Stimulated activated CD8-positive, alpha-beta memory T cell treated with anti-CD3 and anti-CD28 coated beads, Interleukin-15, amount 100 ng/mL, for 48 hours (primary cell): ENCODE data around the gene JAG1.

Experiments used
- DNase-seq, 2 donors: peaks; one replicate each; pipeline ENCODE4 v3.0.0-alpha.2; 2020; ENCODE audit warnings: low read depth in 2 of 2

JAG1 gene

GRCh38 chr20:10652660-10653261, 21.0 kb downstream of the JAG1 start:
- DNase-seq = no peak

- no peak for DNase-seq
Observed at GRCh38 chr20:10652185-10652584, 21.6 kb downstream of the JAG1 start.

GRCh38 chr20:10651227-10651990, 22.4 kb downstream of the JAG1 start:
- DNase-seq = no peak

- DNase-seq = no peak
Observed at GRCh38 chr20:10649797-10650160, 24.0 kb downstream of the JAG1 start.

- no peak for DNase-seq
Observed at GRCh38 chr20:10649080-10649796, 24.6 kb downstream of the JAG1 start.

- DNase-seq = no peak
Observed at GRCh38 chr20:10648651-10649050, 25.1 kb downstream of the JAG1 start.

GRCh38 chr20:10647909-10648308, 25.9 kb downstream of the JAG1 start:
- DNase-seq = no peak

GRCh38 chr20:10647471-10647870, 26.3 kb downstream of the JAG1 start:
- no peak for DNase-seq

GRCh38 chr20:10646886-10647420, 26.8 kb downstream of the JAG1 start:
- no peak for DNase-seq

- no peak for DNase-seq
Observed at GRCh38 chr20:10646006-10646405, 27.8 kb downstream of the JAG1 start.

GRCh38 chr20:10645205-10645570, 28.6 kb downstream of the JAG1 start:
- DNase-seq = no peak

GRCh38 chr20:10644458-10645204, 29.2 kb downstream of the JAG1 start:
- DNase-seq = no peak

- no peak for DNase-seq
Observed at GRCh38 chr20:10643560-10643873, 30.3 kb downstream of the JAG1 start.

- DNase-seq = no peak
Observed at GRCh38 chr20:10642856-10643559, 30.8 kb downstream of the JAG1 start.

- DNase-seq = no peak
Observed at GRCh38 chr20:10641893-10642292, 31.9 kb downstream of the JAG1 start.

GRCh38 chr20:10641467-10641866, 32.3 kb downstream of the JAG1 start:
- no peak for DNase-seq

- no peak for DNase-seq
Observed at GRCh38 chr20:10640897-10641296, 32.9 kb downstream of the JAG1 start.

GRCh38 chr20:10639737-10640556, 33.9 kb downstream of the JAG1 start:
- DNase-seq = no peak

GRCh38 chr20:10639077-10639736, 34.6 kb downstream of the JAG1 start:
- no peak for DNase-seq

- DNase-seq = no peak
Observed at GRCh38 chr20:10637563-10637962, 36.2 kb downstream of the JAG1 start.
